EH (cell line): Measurements from ENCODE around the gene KDM4C.
"Not testable (repeated sequence)": the region's sequence is repeated elsewhere in the genome, so short reads cannot be mapped to it uniquely, and the experiment has no call there.

Experiments
- DNase-seq: peaks from one replicate; pipeline ENCODE4 v3.0.0-alpha.2; 2015; ENCODE audit warnings: low read depth

The KDM4C gene

GRCh38 chr9:6764523-6764922 lies 6.8 kb downstream of the KDM4C start:
- DNase-seq, result no peak

DNA sequence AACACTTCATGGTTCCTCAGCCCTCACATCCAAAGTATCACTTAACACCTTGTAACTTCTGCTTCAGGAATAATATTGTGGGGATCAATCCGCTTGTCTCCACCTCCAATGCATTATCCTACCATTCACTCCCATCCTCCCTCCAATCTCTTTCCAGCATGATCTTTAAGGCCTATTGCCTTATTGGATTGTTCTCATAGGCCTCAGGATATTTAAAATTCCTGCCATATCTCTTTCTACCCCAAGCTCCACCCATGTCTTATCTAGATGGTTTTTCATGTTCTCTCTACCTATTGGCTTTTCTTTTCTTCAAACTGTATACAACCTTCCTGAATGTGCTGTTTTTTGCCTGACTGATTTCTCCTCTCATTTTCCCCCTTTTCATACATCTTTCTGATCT lies 7.2 kb downstream of the KDM4C start:
- no peak for DNase-seq

DNA sequence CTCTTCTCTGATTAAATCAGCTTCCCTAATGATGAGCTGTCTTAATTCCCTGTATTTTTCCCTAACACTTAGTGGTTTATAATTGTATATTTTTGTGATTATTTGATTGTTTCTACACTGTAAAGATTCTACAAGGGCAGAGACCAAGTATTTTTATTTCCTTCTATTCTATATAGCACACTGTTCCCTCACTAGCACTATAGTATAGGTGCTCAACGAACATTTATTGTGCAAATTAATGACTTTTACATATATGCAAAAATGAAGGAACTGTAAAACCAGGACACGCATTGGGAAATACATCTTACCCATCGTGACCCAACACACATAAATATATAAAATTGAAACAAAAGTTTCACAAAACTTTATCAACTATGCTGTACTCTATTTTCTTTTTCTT lies 7.6 kb downstream of the KDM4C start:
- DNase-seq, result no peak

DNA sequence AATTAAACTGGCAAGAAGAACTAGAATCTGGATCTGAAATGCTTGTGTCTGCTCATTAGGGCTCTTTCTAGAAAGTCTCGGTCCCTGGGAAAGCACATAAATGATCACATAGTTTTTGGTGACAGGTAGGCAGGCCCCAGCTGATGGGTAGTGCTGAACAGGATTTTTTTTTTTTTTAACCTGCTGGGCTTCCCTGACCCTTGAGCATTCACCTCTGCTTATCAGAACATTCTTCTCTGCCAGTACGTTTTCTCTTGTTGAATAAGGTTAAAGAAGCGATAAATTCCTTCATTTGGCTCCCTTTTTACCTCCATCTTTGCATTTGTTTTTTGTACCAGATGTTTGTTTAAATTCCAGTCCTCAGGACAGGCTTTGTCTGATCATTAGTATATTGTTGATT lies 8.8 kb downstream of the KDM4C start:
- DNase-seq, result no peak

- DNase-seq, result not testable (repeated sequence)
Measured at GRCh38 chr9:6768587-6768986, 10.8 kb downstream of the KDM4C start.

- no peak for DNase-seq
Measured at GRCh38 chr9:6771722-6772121, 13.9 kb downstream of the KDM4C start.

GRCh38 chr9:6777213-6777902 lies 19.6 kb downstream of the KDM4C start:
- DNase-seq, result no peak

DNA sequence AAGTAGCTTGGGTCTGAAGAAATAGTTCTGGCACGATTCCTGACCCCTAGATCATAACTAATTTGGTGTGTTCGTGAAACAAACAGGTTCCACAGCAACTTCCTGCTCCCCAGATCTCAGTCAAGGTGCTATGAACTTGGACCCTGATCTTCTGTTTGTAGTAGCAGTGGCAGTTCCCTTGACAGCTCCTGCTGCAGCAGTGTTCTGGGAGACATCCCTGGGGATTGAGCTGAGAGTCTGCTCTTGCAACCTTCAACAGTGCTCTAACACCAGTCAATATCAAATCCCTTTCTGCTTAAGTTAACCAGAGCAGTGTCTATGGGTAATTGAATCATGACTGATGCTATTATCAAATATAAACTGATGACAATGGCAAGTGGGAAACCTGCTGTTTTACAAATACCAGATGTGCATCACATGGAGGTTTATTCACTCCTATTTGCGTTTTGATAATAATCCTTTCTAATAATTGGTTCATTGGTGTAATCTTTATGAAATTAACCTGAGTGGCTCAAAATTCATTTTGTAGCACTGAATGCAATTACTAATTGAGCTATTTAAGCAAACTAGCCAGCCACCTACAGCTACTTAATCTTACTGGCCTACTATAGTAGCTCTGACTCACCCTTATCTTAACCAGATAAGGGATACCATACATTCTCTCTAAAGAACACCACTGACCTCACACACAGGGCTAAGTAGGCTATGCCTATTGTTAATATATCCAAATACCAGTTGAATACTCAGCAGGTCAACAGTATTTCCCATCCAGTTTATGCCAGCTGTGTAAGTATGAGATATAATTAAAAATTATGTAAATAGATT lies 21.9 kb downstream of the KDM4C start:
- DNase-seq, result peak; percentile 49

- DNase-seq, result peak; percentile 13
Measured at GRCh38 chr9:6780690-6781089, 22.9 kb downstream of the KDM4C start.

- DNase-seq, result no peak
Measured at GRCh38 chr9:6781476-6781875, 23.7 kb downstream of the KDM4C start.

DNA sequence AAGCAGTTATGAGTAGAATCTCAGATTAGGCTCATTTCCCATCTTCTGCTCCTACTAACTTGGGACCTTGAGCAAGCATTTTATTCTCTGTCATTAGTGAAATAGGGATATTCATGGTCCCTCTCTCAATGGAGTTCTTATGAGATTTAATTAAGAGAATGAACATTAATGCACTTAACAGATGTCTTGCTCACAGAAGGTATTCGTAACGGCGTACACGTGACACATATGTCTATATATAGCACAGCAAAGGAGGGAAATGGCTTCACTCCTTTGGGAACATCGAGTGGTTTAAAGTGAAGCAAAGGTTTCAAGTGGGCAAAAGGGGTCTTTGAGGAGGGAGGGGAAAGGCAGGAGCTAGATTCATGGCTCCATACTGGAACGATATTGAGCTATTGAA lies 24.6 kb downstream of the KDM4C start:
- DNase-seq, result no peak

GRCh38 chr9:6782981-6783380 lies 25.2 kb downstream of the KDM4C start:
- no peak for DNase-seq

DNA sequence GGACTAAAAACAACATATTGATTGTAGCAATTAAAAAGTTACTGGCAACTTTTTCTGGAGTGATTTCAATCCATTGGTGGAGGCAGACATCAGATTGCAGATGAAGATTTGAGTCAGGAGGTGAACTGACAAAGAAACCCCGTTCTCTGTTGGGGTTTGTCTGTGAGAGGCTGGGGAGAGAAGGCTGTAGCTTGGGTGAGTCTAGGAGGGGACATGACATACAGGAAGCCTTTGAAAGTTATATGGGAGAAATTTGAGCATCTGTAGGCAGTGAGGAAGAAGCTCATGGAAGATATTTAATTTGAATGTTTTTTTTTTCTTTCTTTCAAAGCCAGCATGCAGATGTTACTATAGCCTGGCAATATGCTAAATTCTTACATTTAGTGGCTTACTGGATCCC lies 26.0 kb downstream of the KDM4C start:
- DNase-seq, result no peak

DNA sequence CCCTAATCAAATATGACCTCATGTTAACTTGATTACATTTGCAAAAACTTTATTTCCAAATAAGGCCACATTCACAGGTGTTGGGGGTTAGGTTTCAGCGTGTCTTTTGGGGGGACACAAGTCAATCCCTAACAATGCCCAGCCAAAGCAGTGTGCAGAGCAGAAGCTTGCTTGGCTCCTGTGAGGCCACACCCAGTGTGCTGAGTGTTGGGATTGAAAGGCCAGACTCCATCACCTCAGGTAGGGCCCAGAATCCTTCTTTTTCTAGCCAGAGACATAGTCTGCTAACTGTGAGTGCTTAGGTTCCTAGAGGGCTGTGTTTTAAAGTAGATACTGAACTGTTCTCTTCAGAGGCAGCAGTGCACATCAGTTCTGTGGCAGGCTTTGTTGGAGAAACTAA lies 27.9 kb downstream of the KDM4C start:
- no peak for DNase-seq

- DNase-seq, result no peak
Measured at GRCh38 chr9:6787793-6788161, 30.0 kb downstream of the KDM4C start.

GRCh38 chr9:6788162-6789016 lies 30.6 kb downstream of the KDM4C start:
- DNase-seq, result peak; percentile 62

DNA sequence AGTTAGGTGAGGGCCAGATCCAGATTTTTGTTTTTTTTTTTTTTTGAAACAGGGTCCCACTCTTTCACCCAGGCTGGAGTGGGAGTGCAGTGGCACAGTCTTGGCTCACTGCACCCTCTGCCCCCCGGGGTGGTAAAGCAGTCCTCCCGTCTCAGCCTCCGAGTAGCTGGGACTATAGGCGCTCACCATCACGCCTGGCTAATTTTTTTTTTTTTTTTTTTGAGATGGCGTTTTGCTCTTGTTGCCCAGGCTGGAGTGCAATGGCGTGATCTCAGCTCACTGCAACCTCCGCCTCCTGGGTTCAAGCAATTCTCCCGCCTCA lies 31.2 kb downstream of the KDM4C start:
- not testable (repeated sequence) for DNase-seq

- no peak for DNase-seq
Measured at GRCh38 chr9:6790866-6791265, 33.1 kb downstream of the KDM4C start.

DNA sequence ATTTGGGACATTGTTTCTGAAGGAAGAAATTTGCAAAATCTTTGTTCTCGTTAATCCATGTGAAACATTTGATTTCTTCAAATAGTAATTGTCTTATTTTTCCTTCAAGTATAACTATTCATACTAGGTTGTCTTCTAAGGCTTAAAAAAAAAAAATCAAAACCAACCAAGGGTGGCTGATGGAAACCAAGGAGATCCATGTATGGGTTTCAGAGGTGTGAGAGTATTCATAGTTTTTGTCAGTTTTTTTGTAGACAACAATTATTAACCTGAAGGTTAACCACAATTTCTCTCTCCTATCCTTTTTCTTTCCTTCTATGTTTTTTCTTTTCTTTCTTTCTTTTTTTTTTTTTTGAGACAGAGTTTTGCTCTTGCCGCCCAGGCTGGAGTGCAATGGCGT lies 35.4 kb downstream of the KDM4C start:
- no peak for DNase-seq

DNA sequence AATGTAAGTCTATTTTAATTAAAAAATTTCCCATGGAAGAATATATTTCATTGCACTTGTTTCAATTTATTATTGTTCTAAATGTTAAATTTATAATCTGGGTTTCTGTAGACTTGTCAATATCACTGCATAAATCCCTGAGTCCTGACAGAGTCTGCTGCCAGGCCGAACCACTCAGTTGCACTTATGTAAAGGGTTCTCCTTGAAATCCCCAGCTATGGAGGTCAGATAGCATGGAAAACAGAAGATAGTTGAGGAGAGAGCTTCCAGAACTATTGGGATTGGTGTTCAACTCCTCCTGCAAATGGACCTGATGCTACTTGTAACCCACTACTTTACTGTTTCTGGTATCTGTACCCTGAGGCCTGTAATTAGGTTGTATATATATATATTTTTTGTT lies 37.2 kb downstream of the KDM4C start:
- DNase-seq, result no peak

DNA sequence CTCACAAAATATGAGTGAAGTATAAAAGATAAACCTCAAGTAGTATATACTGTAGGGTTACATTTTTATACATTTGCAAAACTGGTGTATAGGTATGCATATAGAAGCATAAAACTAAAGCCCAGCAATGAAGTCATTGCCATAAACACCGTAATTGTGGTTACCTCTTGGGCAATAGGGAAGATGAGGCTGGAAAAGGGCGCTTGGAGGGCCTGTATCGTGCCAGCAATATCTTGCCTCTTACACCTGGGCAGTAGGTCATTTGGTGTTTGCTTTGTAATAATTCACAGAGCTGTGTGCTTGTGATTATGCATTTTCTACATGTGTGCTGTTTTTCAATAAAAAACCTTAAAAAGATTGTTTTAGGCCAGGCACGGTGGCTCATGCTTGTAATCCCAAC lies 45.2 kb downstream of the KDM4C start:
- DNase-seq, result no peak

DNA sequence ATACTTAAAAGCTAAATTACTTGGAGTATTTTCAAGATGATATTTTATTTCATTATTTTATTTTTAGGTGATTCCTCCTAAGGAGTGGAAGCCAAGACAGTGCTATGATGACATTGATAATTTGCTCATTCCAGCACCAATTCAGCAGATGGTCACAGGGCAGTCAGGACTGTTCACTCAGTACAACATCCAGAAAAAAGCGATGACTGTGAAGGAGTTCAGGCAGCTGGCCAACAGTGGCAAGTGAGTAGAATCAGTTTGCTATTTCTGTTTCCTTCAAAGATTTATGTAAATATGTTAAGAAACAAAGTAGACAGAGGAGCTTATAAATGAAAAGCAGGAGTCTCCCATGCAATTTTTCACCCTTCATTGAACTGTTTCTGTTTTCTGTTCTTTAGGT lies 47.8 kb downstream of the KDM4C start:
- DNase-seq, result peak; percentile 45

- not testable (repeated sequence) for DNase-seq
Measured at GRCh38 chr9:6806318-6806717, 48.5 kb downstream of the KDM4C start.
